ENCODE data around the gene TSR1.

Gene TSR1

DNA sequence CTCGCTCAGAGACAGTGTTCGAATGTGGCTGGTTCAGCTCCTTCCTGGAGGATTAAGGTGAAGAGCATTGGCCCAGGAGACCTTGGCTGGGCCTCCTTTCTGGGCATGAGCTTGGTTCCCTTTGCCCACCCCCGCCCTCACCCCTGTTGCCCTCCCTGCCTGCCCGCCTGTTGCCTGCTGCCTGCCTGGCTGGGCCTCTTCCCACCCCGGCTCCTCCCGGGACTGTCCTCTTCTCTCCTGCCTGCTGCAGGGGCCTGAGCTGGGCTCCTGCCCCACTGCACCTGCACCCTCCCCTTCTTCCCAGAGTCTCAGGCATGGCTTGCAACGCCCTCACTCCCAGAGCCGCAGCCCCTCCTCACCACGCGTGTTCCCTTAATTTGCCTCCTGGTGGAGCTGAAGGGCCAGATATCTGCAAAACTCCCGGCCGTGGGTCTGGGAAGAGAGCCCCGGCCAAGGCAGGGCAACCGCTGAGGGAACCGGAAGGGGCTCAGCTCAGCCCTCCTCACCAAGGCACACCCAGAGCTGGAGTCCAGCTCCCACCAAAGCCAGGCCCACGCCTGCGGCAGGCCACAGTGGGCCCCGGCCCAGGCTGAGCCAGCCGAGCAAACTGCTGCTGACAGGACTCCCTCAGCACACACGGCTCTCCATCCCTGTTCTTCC is 33.4 kb upstream of the TSR1 start:
- no peak for DNase-seq

DNA sequence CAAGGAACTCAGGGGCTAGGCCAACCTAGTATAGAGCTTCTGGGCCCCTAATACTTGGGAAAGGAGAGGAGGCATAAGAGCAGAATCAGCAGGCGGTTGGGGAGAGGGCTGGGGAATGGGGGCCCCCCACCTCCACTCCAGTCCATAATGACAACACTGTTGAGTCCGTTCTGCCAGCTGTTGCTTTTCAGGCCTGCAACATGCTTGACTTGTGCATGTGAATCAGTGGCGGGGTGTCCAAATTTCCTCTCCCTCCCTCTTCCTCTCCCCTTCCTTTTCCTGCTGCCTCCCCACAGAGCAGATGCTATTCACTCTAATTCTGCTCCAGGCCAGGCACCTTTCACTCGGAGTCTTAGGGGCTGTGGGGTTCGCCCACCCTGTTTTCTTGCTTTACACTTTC is 32.8 kb upstream of the TSR1 start:
- no peak for DNase-seq

DNA sequence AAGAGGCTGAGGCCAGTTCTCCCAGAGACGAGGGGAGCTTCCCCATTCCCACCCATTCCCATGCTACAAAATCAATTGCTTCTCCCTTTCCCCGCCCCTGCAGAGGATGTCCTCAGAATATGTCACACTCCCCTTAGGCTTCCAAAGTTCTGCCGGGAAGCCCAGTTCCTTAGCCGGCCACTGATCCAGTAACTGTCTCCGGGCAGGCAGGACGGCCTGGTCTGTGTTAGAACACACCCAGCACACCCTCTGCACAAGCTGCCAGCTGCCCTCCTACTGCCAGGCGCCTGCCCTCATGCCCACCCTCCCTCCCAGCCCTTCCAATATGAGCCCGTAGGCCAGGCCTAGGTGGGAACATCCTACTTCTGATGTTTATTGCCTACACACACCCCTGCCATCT is 32.1 kb upstream of the TSR1 start:
- DNase-seq: no peak

GRCh38 chr17:2366747-2367494 is 30.7 kb upstream of the TSR1 start:
- DNase-seq: peak in 3 of 51 donors; percentile 4 to 20 (median 13)

DNA sequence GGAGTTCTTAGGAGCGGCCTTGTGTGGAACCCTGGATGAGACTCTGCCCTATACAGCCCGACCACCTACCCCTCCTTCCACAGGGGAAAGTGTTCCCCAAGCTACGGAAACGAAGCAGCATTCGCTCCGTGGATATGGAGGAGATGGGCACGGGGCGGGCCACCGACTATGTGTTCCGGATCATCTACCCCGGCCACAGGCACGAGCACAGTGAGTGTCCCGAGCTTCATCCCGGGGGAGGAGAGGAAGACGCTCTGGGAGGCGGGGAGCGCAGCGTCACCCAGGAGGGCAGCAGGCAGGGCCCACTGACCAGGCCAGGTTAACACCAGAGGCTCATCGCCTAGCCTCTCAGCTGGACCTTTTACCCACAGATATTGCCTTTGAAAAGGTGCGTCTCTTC is 28.9 kb upstream of the TSR1 start:
- no peak for DNase-seq

- DNase-seq: no peak
These were observed 28.5 kb upstream of the TSR1 start for GRCh38 chr17:2364763-2365116.

- DNase-seq: peak in 15 of 51 donors; percentile 8 to 48 (median 26)
These were observed 27.9 kb upstream of the TSR1 start for GRCh38 chr17:2363851-2364762.

- DNase-seq: no peak
These were observed 27.1 kb upstream of the TSR1 start for GRCh38 chr17:2363318-2363717.

- no peak for DNase-seq
These were observed 26.6 kb upstream of the TSR1 start for GRCh38 chr17:2362881-2363280.

DNA sequence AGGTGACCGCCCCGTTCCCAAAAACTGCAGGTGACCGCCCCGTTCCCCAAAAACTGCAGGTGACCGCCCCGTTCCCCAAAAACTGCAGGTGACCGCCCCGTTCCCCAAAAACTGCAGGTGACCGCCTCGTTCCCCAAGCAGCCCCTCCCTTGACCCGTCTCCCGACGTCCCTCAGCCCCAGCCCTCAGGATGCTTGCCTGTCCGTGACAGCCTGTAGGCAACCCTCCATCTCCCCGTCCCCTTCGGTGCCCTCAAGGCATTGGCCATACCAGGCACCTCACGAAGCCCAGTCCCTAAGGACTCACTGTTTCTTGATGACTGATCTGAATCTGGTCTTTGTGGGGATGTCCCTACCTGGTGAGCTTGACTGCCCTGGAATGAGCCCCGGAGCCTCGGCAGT is 26.2 kb upstream of the TSR1 start:
- no peak for DNase-seq

DNA sequence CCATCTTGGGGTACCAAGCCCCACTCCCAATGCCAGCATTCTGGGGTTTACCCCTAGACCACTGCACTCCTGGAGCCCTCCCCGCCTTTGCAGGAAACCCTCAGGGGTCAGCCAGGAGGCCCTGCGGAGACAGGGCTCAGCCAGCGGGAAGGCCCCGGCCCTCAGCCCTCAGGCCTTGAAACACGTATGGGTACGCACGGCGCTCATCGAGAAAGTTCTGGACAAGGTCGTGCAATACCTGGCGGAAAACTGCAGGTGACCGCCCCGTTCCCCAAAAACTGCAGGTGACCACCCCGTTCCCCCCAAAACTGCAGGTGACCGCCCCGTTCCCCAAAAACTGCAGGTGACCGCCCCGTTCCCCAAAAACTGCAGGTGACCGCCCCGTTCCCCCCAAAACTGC is 25.8 kb upstream of the TSR1 start:
- DNase-seq: no peak

DNA sequence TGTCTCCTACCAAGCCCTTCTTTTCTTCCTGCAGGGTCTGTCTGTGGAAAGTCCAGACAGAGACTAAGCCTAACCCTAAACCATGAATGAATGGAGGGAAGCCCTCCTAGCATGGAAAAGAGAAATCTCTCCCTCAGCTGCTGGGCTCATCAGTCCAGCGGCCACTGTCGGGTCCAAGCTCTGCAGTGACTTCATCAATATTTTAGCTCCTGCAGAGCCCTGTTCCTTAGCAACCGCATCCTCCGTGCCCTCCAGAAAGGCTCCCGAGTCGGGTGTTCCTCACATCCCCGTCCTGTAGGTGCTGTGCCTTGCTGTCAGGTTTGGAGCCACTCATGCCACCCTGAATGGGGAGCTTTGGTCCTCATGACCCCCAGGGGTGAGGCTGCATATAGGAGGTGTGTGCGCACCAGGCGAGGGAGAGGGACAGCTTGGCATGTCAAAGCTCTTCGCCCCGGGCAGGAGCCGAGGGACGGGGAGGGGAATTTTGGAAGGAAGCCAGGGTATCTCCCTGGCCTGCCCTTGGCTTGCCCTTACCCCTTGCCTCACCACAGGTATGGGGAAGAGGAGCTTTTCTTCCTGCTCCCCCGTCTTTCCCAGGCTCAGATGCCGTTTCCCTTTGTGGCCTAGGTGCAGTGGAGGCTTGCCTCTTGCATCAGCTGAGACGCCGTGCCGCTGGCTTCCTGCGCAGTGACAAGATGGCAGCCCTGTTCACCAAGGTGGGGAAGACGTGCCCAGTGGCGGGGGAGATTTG is 24.9 kb upstream of the TSR1 start:
- no peak for DNase-seq

GRCh38 chr17:2357931-2358434 is 21.7 kb upstream of the TSR1 start:
- DNase-seq: no peak

DNA sequence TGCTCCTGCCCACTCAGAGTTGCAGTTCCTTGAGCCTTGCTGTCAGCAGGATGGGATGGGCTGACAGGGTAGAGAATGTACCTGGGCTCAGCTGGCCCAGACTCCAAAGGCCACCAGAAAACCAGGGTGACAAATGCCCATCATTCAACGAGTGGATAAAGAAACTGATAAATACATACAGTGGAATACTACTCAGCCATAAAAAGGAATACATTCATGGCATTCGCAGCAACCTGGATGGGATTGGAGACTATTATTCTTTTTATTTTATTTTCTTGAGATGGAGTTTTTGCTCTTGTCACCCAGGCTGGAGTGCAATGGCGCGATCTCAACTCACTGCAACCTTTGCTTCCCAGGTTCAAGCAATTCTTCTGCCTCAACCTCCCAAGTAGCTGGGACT is 21.0 kb upstream of the TSR1 start:
- no peak for DNase-seq

- DNase-seq: no peak
These were observed 18.1 kb upstream of the TSR1 start for GRCh38 chr17:2354311-2354710.

- DNase-seq: no peak
These were observed 15.0 kb upstream of the TSR1 start for GRCh38 chr17:2351269-2351668.

DNA sequence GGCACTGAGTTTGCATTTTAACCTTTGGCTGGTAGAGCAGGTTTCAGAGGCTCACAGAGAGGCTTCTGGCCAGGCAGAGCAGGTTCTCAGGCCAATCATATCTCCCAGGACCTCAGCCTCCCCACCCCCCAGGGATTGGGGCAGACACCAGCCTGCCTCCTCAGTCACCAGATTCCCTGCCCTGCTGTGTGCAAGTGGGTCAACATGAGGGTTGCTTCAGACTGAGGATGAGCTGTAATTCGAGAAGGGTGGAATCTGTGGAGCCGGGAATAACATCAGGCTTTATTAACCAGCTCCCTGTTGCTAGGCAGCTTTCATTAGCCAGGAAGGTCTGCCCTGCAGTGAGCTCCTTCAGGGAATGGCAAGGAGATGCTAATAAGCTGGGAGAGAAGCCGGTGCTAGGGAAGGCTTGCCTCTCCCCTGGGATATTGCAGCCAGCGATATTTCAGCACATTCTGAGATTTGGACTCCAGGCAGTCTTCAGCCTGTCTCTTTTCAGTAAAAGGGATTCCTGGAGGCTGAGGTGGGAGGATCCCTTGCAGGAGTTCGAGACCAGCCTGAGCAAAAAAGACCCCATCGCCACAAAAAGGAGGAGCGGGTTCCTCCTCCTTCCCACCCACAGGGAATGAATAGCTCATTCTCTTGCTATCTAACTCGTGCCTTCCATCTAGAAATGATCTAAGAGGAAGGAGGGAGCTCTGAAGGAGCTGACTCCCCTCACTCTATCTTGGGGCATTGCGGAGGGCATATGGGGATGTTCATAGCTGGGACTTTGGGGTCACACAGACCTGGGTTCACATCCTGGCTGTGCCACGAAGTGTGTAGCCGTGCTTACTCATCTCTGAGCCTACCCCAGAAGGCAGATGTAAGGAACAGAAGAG is 11.8 kb upstream of the TSR1 start:
- DNase-seq: peak in 30 of 51 donors; percentile 14 to 73 (median 48)

- no peak for DNase-seq
These were observed 10.2 kb upstream of the TSR1 start for GRCh38 chr17:2346475-2346874.

DNA sequence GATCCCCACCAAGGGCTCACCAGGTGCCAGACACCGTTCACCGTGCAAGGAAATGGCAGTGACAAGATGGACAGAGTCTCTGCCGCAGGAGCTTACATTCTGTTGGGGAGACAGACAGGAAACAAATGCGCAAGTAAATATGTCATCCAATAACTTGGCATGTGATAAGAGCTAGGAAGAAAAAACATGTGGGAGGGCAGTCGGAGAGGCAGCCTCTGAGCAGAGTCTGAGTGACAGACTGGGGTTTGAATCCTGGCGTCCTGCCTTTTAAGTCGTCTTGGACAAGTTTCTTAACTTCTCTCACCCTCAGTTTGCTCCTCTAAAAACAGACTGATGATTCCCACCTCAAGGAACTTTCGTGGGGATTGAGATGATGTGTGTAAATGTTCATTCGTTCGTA is 8.3 kb upstream of the TSR1 start:
- DNase-seq: no peak

GRCh38 chr17:2343421-2343820 is 7.2 kb upstream of the TSR1 start:
- no peak for DNase-seq

Data from hypothalamus (tissue), 51 donors.